Prostate gland (tissue), 2 donors: Measurements from ENCODE around the gene KRT71. TPM values are rescaled to one million over a fixed set of nuclear protein-coding genes. Genes with fewer than 3 reads are reported as not detected.

Source experiments
- DNase-seq: peaks from one replicate; pipeline ENCODE4 v3.0.0-alpha.2; 2019; ENCODE audit warnings: low spot score
- H3K27ac ChIP-seq, 2 donors: fragments of 200-600 bp; sonication (generic); 2 replicates each; pipeline ENCODE4 v1.5.1; 2017 to 2019
- H3K27me3 ChIP-seq: fragments of 200-600 bp; sonication (generic); replicated peaks from 2 replicates; pipeline ENCODE4 v1.5.1; 2019; ENCODE audit not compliant: insufficient read depth
- H3K36me3 ChIP-seq, 2 donors: fragments of 200-600 bp; sonication (generic); 1 replicate in 1 of 2; 2 replicates in 1 of 2; pipeline versions ENCODE4 v1.5.1 to v1.8.1; 2017 to 2019
- H3K4me1 ChIP-seq: fragments of 200-600 bp; sonication (generic); replicated peaks from 2 replicates; pipeline ENCODE4 v1.5.1; 2019
- H3K4me3 ChIP-seq, 2 donors: fragments of 200-600 bp; sonication (generic); 2 replicates each; pipeline ENCODE4 v1.5.1; 2017 to 2019
- H3K9me3 ChIP-seq: fragments of 200-600 bp; sonication (generic); 2 replicates; pipeline ENCODE4 v1.5.1; 2017
- POLR2A ChIP-seq: fragments of 450-650 bp; IDR thresholded peaks from one replicate; pipeline ENCODE4 v1.6.1; 2016; ENCODE audit warnings: antibody characterized with exemption, mild to moderate bottlenecking
- POLR2AphosphoS5 ChIP-seq: sonication (generic); formaldehyde crosslinking; IDR thresholded peaks from one replicate; pipeline ENCODE4 v1.6.1; 2017; ENCODE audit warnings: antibody characterized with exemption
- WGBS: methylation state at CpG from one replicate; pipeline ENCODE4 v1.1.5; 2018; 5-methylcytosine and 5-hydroxymethylcytosine counted together
- intact Hi-C: fragments of 100-400 bp; cut with DNase I; formaldehyde crosslinking; loops from one replicate; pipeline ENCODE4 v1.14.2; 2022
- total RNA-seq, 2 donors: library from RNA; depleted of rRNA; stranded (reverse); fragments of >200 nt; gene quantifications; one replicate each; pipeline ENCODE4 v1.1.0, GENCODE V29; 2016
- TF ChIP-seq, protein P1 (sequence below), 4 experiments: fragments of 200-600 bp in 2 of 4; fragments of 450-650 bp in 2 of 4; sonication (generic) in 2 of 4; IDR thresholded peaks; 1 replicate in 3 of 4; 2 replicates in 1 of 4; pipeline ENCODE4 v1.5.1; 2016 to 2019; ENCODE audit warnings: antibody characterized with exemption in 4 of 4, mild to moderate bottlenecking in 2 of 4, moderate library complexity in 2 of 4

The KRT71 gene
- total RNA-seq, 2 donors from 2014 or later: not detected

DNA sequence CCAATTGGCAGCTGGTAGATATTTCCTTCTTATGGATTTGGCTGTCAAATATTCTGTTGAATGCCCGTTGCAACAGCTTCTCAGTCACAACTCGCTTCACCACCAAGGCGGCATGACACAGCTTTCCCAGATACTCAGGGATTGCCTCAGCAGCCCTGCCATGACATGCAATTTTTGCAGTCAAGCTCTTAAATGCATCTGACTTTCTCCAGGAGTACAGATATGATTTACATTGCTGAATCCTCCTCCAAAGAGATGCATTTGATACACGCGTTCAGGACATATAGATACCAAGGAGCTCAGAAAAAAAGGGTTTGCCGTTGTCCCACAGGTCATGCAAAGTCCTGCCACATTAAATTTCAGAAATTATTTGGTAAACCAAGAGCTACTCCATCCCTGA lies 39.2 kb downstream of the KRT71 start:
- DNase-seq: no peak
- Histone ChIP-seq H3K4me1 (no peaks in the 10 kb centered on the region), H3K27ac (no peak overlapping the region), H3K36me3 (no peaks in the 10 kb centered on the region), H3K4me3 (no peak overlapping the region), H3K27me3 (no peaks in the 10 kb centered on the region), H3K9me3 (no peaks in the 10 kb centered on the region)
- TF ChIP-seq, protein P1, sequence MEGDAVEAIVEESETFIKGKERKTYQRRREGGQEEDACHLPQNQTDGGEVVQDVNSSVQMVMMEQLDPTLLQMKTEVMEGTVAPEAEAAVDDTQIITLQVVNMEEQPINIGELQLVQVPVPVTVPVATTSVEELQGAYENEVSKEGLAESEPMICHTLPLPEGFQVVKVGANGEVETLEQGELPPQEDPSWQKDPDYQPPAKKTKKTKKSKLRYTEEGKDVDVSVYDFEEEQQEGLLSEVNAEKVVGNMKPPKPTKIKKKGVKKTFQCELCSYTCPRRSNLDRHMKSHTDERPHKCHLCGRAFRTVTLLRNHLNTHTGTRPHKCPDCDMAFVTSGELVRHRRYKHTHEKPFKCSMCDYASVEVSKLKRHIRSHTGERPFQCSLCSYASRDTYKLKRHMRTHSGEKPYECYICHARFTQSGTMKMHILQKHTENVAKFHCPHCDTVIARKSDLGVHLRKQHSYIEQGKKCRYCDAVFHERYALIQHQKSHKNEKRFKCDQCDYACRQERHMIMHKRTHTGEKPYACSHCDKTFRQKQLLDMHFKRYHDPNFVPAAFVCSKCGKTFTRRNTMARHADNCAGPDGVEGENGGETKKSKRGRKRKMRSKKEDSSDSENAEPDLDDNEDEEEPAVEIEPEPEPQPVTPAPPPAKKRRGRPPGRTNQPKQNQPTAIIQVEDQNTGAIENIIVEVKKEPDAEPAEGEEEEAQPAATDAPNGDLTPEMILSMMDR (IDR thresholded peaks at IDR 0.05): no peak
- no peak for TF ChIP-seq POLR2AphosphoS5
- no peak for TF ChIP-seq POLR2A
- intact Hi-C loops: no loop called here
- 69% methylated on average over 6 of the region's 6 CpGs for WGBS

DNA sequence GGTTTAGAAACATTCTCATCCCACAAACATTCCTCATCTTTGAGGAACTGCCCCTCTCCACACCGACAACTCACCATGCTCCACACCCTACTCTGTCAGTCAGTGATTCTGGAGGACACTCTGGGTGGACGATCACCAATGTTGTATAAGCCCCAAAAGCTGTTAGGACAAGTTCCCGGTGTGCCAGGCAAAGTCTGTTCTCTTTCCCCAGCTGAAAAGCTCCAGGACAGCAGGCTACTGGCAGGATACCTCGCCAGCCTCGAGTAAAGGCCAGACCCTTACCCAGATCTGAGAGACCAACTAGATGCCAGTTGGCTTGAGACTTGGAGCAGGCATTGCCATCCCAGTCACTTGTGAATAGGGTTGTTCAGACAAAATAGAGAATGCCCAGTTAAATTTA lies 44.7 kb downstream of the KRT71 start:
- DNase-seq: no peak
- H3K27ac ChIP-seq: no peak overlapping the region
- no peaks in the 10 kb centered on the region for H3K36me3 ChIP-seq
- TF ChIP-seq POLR2A (no peak), POLR2AphosphoS5 (no peak)
- TF ChIP-seq, protein P1 (IDR thresholded peaks at IDR 0.05): no peak
- H3K27me3 ChIP-seq: no peaks in the 10 kb centered on the region
- no peaks in the 10 kb centered on the region for H3K4me1 ChIP-seq
- H3K9me3 ChIP-seq: no peaks in the 10 kb centered on the region
- H3K4me3 ChIP-seq: no peak overlapping the region
- intact Hi-C loops: loop anchor here (5.0 to 10.0 kb wide), 2 partner anchors 136 to 353 kb away; no protein-coding TSS in a partner anchor
- WGBS: 88% methylated on average over 5 of the region's 5 CpGs

DNA sequence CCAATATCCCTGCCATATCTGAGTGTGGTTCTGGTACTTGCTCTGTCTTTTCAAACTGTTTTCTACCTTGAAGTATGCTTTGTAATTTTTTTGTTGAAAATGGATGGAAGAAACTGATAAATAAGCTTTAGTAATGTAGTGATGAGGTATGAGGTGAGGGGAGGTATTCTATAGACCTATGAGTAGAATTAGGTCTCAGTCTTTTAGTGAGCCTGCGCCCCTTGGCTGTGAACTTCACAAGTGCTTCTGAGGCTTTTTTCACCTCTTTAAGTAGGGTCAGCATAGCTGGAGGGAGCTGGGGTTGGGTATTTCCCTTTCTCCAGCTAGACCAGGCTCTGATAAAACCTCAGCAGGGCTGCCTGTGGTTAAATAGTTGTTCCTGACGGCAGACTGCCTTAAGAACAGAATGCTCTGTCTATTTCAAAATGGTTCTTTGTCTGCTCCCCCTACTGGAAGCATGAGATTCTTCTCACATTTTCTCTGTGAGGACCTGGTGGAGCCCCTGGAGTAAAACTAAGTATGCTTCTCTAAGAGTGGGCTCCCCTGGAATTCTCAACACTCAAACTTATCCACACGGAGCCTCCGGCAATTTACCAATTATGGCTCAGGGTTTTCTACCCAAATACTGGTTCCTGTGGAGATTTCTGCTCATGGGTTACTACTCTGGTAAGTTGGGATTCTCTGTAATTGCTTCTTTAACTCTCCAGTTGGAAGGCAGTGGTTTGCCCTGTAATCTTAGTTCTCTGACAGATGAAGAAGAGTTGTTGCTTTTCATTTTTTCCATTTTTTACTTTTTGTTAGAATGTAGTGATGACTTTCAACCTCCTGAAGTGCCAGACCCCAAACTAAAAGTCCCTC lies 45.9 kb downstream of the KRT71 start:
- Histone ChIP-seq H3K4me1 (no peaks in the 10 kb centered on the region), H3K27ac (no peak overlapping the region), H3K36me3 (no peaks in the 10 kb centered on the region), H3K4me3 (no peak overlapping the region), H3K27me3 (no peaks in the 10 kb centered on the region), H3K9me3 (no peaks in the 10 kb centered on the region)
- WGBS: 51% methylated on average over 4 of the region's 4 CpGs
- no peak for DNase-seq
- TF ChIP-seq, protein P1 (IDR thresholded peaks at IDR 0.05): peak in 3 of 4 experiments; percentile 46 to 66 (median 63)
- TF ChIP-seq POLR2AphosphoS5 (peak; percentile 39), POLR2A (no peak)
- intact Hi-C loops: loop anchor here (5.0 to 10.0 kb wide), 2 partner anchors 135 to 352 kb away; no protein-coding TSS in a partner anchor

DNA sequence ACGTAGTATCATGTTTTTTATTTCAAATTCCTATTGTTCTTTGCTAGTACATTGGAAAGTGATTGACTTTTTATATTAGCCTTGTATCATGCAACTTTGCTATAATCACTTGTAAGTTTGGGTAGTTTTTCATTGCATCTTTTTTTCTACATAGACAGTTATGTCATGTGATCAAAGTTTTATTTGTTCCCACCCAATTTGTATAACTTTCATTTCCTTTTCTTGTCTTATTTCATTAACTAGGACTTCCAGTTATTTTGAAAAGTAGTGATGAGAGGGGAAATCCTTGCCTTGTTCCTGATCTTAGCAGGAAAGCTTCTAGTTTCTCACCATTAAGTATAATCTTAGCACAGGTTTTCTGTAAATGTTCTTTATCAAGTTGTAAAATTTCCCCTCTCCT lies 50.1 kb downstream of the KRT71 start:
- intact Hi-C loops: loop anchor here (10.0 kb wide), 1 partner anchor 348 kb away; no protein-coding TSS in a partner anchor
- DNase-seq: no peak
- H3K27ac ChIP-seq: no peak overlapping the region
- H3K27me3 ChIP-seq: no peaks in the 10 kb centered on the region
- no peaks in the 10 kb centered on the region for H3K4me1 ChIP-seq
- 98% methylated on average over 1 of the region's 1 CpG for WGBS
- no peak overlapping the region for H3K4me3 ChIP-seq
- H3K36me3 ChIP-seq: no peaks in the 10 kb centered on the region
- TF ChIP-seq POLR2A (no peak), POLR2AphosphoS5 (no peak)
- TF ChIP-seq, protein P1 (IDR thresholded peaks at IDR 0.05): no peak
- H3K9me3 ChIP-seq: no peaks in the 10 kb centered on the region
